Small intestine (tissue), 16 donors: ENCODE results near the gene GGNBP2. TPM values are rescaled to one million over a fixed set of nuclear protein-coding genes. Genes with fewer than 3 reads are reported as not detected.

Source experiments
- DNase-seq, 2 donors: peaks; one replicate each; pipeline versions ENCODE4 v3.0.0 to v3.0.0-alpha.2; 2013
- FAIRE-seq: peaks from 2 replicates; lab custom pipeline; 2012; peaks lifted over from hg19 to GRCh38; lab: Jason Lieb, UNC
- H3K27ac ChIP-seq, 3 donors: one replicate each; pipeline ENCODE4 v1.5.1; 2013; ENCODE audit warnings: low read length in 2 of 3, mild to moderate bottlenecking in 2 of 3, control low read depth in 1 of 3, inconsistent platforms in 1 of 3, low read depth in 1 of 3, moderate library complexity in 1 of 3
- H3K27me3 ChIP-seq, 3 donors: one replicate each; pipeline ENCODE4 v1.6.1; 2013; ENCODE audit warnings: low read length in 3 of 3, inconsistent platforms in 1 of 3; ENCODE audit not compliant: control insufficient read depth in 3 of 3, insufficient read depth in 3 of 3
- H3K36me3 ChIP-seq, 3 donors: one replicate each; pipeline ENCODE4 v1.6.1; 2013; ENCODE audit warnings: low read length in 3 of 3, inconsistent platforms in 1 of 3, low read depth in 1 of 3, mild to moderate bottlenecking in 1 of 3, moderate library complexity in 1 of 3; ENCODE audit not compliant: control insufficient read depth in 3 of 3, insufficient read depth in 2 of 3
- H3K4me1 ChIP-seq, 3 donors: one replicate each; pipeline ENCODE4 v1.6.1; 2013; ENCODE audit warnings: low read length in 2 of 3, inconsistent platforms in 1 of 3, low read depth in 1 of 3, mild to moderate bottlenecking in 1 of 3, moderate library complexity in 1 of 3; ENCODE audit not compliant: control insufficient read depth in 3 of 3, insufficient read depth in 2 of 3
- H3K4me3 ChIP-seq, 3 donors: one replicate each; pipeline ENCODE4 v1.5.1; 2013; ENCODE audit warnings: low read length in 3 of 3, control low read depth in 1 of 3, inconsistent platforms in 1 of 3, low read depth in 1 of 3, mild to moderate bottlenecking in 1 of 3, moderate library complexity in 1 of 3
- H3K9me3 ChIP-seq, 2 donors: one replicate each; pipeline ENCODE4 v1.6.1; 2013; ENCODE audit warnings: low read depth in 1 of 2, low read length in 1 of 2; ENCODE audit not compliant: control insufficient read depth in 2 of 2, insufficient read depth in 1 of 2
- WGBS, 3 donors: extraction: QIAGEN DNeasy Blood & Tissue Kit; methylation state at CpG; one replicate each; pipeline ENCODE4 v1.1.7; 2013; 5-methylcytosine and 5-hydroxymethylcytosine counted together
- long read RNA-seq, 10 donors: transcript quantifications; one replicate each; lab custom pipeline, GENCODE V29; 2026
- polyA plus RNA-seq, 4 donors: library from polyadenylated mRNA; stranded (reverse) in 3 of 4; unstranded in 1 of 4; fragments of 200-250 nt in 3 of 4; fragments of 120-200 nt in 1 of 4; gene quantifications; one replicate each; pipeline versions ENCODE4 v1.2.1 to v1.2.3, GENCODE V29; 2013
- donor health status: healthy with polysubstance abuse.
- donor health status: control.
- donor health status: control.
- donor health status: Bipolar disorder and iron deficiency.
- donor health status: healthy.

Gene GGNBP2, protein sequence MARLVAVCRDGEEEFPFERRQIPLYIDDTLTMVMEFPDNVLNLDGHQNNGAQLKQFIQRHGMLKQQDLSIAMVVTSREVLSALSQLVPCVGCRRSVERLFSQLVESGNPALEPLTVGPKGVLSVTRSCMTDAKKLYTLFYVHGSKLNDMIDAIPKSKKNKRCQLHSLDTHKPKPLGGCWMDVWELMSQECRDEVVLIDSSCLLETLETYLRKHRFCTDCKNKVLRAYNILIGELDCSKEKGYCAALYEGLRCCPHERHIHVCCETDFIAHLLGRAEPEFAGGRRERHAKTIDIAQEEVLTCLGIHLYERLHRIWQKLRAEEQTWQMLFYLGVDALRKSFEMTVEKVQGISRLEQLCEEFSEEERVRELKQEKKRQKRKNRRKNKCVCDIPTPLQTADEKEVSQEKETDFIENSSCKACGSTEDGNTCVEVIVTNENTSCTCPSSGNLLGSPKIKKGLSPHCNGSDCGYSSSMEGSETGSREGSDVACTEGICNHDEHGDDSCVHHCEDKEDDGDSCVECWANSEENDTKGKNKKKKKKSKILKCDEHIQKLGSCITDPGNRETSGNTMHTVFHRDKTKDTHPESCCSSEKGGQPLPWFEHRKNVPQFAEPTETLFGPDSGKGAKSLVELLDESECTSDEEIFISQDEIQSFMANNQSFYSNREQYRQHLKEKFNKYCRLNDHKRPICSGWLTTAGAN
- 100 to 1,000 TPM in 1 of 4 donors, 10 to 100 TPM in 3; 40.1 to 107 (median 64.4) TPM for polyA plus RNA-seq
- long read RNA-seq, donor 1: 0 reads
- long read RNA-seq, donor 2, partial matches to known transcripts: 0 of 5 reads
- long read RNA-seq, donor 2, other reads (novel, unspliced or antisense): 0 of 5 reads
- long read RNA-seq, donor 3, transcript GGNBP2-218 (2 exons, 680 nt): major isoform, 8 of 22 reads
- long read RNA-seq, donor 3, partial matches to known transcripts: 5 of 22 reads
- long read RNA-seq, donor 3, other reads (novel, unspliced or antisense): 0 of 22 reads
- long read RNA-seq, donor 4: 0 reads
- long read RNA-seq, donor 5, transcript GGNBP2-214 (4 exons, 695 nt): major isoform, 5 of 9 reads
- long read RNA-seq, donor 5, partial matches to known transcripts: 0 of 9 reads
- long read RNA-seq, donor 5, other reads (novel, unspliced or antisense): 0 of 9 reads
- long read RNA-seq, donor 6, partial matches to known transcripts: 10 of 18 reads
- long read RNA-seq, donor 6, other reads (novel, unspliced or antisense): 0 of 18 reads
- long read RNA-seq, donor 7, partial matches to known transcripts: 11 of 24 reads
- long read RNA-seq, donor 7, other reads (novel, unspliced or antisense): 0 of 24 reads
- long read RNA-seq, donor 8: 0 reads
- long read RNA-seq, donor 9, partial matches to known transcripts: 0 of 3 reads
- long read RNA-seq, donor 9, other reads (novel, unspliced or antisense): 0 of 3 reads
- long read RNA-seq, donor 10, partial matches to known transcripts: 5 of 12 reads
- long read RNA-seq, donor 10, other reads (novel, unspliced or antisense): 0 of 12 reads

DNA sequence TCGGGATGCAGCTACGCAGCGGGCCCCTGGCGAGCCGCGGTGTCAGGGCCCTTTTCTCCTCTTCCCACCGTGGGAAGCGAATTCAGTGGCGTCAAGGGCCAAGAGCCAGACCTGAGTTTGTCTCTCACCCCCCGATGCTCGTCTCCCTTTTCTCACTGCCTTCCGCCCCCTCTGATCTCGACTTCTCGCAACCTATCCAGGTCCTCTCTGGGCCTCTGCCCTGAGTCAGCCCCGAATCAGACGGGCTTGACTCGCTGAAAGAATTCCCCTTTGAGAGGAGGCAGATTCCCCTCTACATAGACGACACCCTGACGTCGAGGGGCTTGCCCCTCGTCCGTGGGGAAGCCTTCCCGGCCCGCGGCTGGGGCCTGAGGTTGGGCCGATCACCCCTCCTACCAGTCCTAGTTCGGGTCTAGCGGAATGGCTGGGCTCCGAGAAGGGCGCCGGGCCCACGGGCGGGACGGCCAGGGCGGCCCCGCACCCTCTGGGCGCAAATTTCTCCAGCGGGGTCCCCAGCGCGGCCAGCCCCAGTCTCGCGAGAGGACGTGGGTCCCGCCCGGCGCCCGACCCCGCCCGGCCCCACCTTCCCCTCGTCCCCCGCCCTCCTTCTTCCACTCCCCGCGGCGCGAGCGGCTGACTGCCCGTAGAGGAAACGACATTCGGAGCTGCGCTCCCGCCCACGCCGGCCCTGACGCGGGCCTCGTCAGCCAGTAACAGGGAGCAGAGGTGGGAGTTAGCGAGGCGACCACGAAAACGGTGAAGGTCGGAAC, at the start of gene GGNBP2:
Gene GGNBP2 (plus strand): TSS at position 613 of the 770 bp plus-strand sequence. CDS start 806 bp downstream, outside the sequence.
- DNase-seq (peak; percentile 93 to 96), FAIRE-seq (no peak)
- H3K4me1 ChIP-seq: peaks cover 2 to 15% (median 4%) of the 10 kb centered on the region in 3 donors
- peak within 1 kb of the TSS; percentile 95 to 99 (median 98) for H3K27ac ChIP-seq
- H3K27me3 ChIP-seq: no peaks in the 10 kb centered on the region
- peaks cover 2 to 3% (median 3%) of the 10 kb centered on the region in 3 donors for H3K36me3 ChIP-seq
- 0 to 1% (median 0%) methylated on average over 58 to 71 of the region's 71 CpGs for WGBS, 3 donors
- no peaks in the 10 kb centered on the region for H3K9me3 ChIP-seq
- H3K4me3 ChIP-seq: peak within 1 kb of the TSS; percentile 75 to 99 (median 89)

DNA sequence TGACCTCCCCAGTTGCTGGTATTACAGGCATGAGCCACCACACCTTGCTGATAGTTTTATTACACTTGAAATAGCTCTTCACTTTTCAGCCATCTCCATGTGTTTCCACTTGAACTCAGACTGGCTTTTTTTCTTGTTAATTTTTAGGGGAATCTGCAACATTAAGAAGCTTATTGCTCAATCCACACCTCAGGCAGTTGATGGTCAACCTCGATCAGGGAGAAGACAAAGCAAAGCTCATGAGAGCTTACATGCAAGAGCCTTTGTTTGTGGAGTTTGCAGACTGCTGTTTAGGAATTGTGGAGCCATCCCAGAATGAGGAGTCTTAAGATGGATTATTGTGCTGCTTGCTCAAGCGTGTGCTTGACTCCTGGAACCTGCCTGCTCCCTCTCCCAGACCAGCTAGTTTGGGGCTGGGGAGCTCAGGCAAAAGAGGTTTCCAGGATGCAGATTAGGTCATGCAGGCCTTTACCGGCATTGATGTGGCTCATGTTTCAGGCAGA, 49.6 kb upstream of the GGNBP2 start:
- peaks cover 11 to 62% (median 35%) of the 10 kb centered on the region in 3 donors for H3K36me3 ChIP-seq
- no peak overlapping the region for H3K4me3 ChIP-seq
- 75 to 82% (median 80%) methylated on average over 3 of the region's 3 CpGs for WGBS, 3 donors
- H3K4me1 ChIP-seq: no peaks in the 10 kb centered on the region
- no peaks in the 10 kb centered on the region for H3K9me3 ChIP-seq
- FAIRE-seq (no peak), DNase-seq (no peak)
- H3K27ac ChIP-seq: no peak overlapping the region
- no peaks in the 10 kb centered on the region for H3K27me3 ChIP-seq

DNA sequence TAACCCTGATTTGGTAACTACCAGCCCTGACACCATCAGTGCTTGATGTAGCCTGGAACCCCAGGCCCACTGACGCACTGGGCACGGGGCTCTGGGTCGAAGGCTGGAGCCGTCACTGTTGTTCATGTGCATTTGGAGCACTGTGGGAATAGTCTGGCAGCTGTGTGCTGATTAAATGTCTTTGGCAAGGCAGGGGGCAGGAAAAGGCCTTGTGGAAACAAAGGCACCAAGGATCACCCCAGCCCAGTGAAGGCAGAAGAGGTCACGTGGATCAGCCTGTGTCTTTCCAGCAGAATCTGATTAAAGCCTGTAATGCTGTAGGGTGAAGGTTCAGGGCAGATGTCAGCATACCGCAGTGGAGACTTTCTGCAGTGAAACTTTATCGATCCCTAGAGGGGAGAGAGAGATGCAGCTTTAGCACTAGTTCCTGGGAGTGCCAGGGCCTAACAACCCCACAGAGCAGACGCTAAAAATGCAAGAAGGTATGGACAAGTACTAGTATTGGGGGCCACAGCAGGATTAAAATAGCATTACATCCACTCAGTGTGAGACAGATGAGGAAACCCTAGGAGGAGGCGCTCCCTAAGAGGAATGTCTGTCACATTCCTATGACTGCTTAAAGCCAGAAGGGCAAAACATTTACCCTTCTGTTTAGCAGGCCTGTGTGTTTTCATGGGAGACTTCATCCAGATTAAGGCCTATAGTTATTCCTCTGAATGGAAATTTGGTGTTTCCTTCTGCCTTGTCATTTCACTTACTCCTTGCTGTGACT, 48.5 kb upstream of the GGNBP2 start:
- H3K4me1 ChIP-seq: no peaks in the 10 kb centered on the region
- no peak overlapping the region for H3K27ac ChIP-seq
- H3K4me3 ChIP-seq: no peak overlapping the region
- no peaks in the 10 kb centered on the region for H3K9me3 ChIP-seq
- FAIRE-seq: no peak
- H3K27me3 ChIP-seq: no peaks in the 10 kb centered on the region
- 94 to 96% (median 94%) methylated on average over 9 of the region's 9 CpGs for WGBS, 3 donors
- DNase-seq: no peak
- H3K36me3 ChIP-seq: peaks cover 11 to 64% (median 38%) of the 10 kb centered on the region in 3 donors

DNA sequence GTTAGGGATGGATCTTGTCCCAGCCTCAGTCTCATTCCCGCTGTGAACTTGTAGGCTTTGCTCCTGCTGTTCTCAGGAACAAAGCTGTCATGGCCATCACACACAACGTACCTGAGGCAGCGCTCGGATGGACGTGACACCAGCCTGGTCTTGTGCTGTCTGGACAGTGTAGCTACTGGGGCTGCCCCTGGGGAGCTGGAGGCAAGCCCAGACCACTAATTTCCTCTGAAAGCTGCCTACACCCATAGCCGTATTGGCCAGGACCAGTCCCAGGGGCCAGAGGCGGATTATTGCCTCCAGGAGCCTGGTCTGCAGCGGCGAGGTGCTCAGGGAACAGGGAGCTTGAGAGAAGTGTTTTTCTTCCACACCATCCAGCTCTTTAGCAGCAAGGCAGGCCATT, 46.6 kb upstream of the GGNBP2 start:
- Histone ChIP-seq H3K9me3 (no peaks in the 10 kb centered on the region), H3K27ac (no peak overlapping the region), H3K27me3 (no peaks in the 10 kb centered on the region), H3K4me3 (no peak overlapping the region), H3K4me1 (no peaks in the 10 kb centered on the region), H3K36me3 (peaks cover 2 to 64% (median 38%) of the 10 kb centered on the region in 3 donors)
- FAIRE-seq (no peak), DNase-seq (no peak)
- whole genome bisulfite sequencing, 3 donors: 89 to 94% (median 92%) methylated on average over 9 of the region's 9 CpGs

DNA sequence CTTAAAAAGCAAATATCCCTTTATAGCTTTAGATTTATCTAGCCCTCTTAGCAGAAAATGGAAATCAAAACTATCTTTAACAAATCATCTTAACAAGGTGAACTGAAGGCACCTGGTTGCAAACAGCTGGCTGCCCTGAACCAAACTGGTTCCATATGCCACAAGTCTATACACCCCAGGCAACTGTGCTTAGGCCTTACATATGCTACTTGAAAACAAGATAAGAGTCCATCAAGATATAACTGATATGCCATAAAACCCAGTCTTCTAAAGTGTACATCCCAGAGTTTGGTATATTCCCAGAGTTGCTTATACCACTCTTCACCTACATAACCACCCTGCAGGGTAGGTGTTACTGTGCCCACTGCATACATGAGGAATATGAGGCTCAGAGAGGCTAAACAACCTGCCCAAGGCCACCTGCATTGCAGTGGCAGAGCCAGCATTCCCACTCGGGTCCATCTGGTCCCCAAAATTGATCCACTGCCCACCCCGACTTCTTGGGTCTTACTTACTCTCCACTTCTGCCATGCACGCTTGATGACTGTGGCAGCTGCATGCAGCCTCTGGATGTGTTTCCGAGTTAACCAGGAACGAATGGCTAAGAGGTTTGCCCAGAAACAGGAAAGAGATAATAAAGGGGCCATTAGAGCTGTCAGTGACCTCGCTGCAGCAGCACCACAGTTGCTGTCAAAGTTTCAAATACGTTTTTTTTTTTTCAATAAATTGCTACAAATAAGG, 46.0 kb upstream of the GGNBP2 start:
- H3K27me3 ChIP-seq: no peaks in the 10 kb centered on the region
- H3K4me3 ChIP-seq: no peak overlapping the region
- peaks cover 0 to 67% (median 33%) of the 10 kb centered on the region in 3 donors for H3K36me3 ChIP-seq
- FAIRE-seq: no peak
- H3K9me3 ChIP-seq: no peaks in the 10 kb centered on the region
- DNase-seq: no peak
- H3K27ac ChIP-seq: no peak overlapping the region
- no peaks in the 10 kb centered on the region for H3K4me1 ChIP-seq
- WGBS, 3 donors: 71 to 82% (median 73%) methylated on average over 7 of the region's 7 CpGs

DNA sequence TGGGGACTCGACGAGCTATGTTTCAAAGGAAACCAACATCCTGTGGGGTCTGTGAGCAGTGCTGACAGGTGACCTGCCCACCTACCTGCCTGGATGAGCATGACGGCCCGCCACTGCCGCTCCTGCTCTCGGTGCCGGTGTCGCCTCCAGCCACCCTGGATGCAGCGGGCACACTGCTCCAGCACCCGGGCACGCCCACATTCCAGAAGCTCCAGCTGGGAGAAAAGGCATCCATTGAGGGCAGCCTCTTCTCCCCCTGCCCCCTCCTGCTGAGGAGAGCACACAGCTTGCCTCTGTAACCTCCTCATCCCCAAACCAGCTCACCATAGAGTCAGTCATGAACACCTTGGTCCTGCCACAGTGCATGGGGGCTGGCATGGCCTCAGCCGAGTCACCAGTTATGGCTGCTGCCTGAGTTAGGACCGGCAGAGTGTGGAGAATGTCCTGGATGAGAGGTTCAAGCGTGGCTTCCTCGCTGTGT, 43.9 kb upstream of the GGNBP2 start:
- DNase-seq: no peak
- Histone ChIP-seq H3K36me3 (peaks cover 5 to 79% (median 21%) of the 10 kb centered on the region in 3 donors), H3K4me3 (no peak overlapping the region), H3K4me1 (no peaks in the 10 kb centered on the region), H3K27me3 (no peaks in the 10 kb centered on the region), H3K27ac (no peak overlapping the region), H3K9me3 (no peaks in the 10 kb centered on the region)
- no peak for FAIRE-seq
- 94 to 98% (median 97%) methylated on average over 14 to 15 of the region's 15 CpGs for WGBS, 3 donors
